Epidermal melanocyte (primary cell): Measurements from ENCODE around the gene ARMC3.
A peak's percentile ranks its signal among the peaks of the same experiment; 100 is the strongest.
"Not testable (repeated sequence)": the region's sequence is repeated elsewhere in the genome, so short reads cannot be mapped to it uniquely, and the experiment has no call there.

Experiments used
- DNase-seq: peaks from one replicate; pipeline ENCODE4 v3.0.0; 2011; ENCODE audit warnings: low spot score; ENCODE audit not compliant: insufficient read length

ARMC3 gene

DNA sequence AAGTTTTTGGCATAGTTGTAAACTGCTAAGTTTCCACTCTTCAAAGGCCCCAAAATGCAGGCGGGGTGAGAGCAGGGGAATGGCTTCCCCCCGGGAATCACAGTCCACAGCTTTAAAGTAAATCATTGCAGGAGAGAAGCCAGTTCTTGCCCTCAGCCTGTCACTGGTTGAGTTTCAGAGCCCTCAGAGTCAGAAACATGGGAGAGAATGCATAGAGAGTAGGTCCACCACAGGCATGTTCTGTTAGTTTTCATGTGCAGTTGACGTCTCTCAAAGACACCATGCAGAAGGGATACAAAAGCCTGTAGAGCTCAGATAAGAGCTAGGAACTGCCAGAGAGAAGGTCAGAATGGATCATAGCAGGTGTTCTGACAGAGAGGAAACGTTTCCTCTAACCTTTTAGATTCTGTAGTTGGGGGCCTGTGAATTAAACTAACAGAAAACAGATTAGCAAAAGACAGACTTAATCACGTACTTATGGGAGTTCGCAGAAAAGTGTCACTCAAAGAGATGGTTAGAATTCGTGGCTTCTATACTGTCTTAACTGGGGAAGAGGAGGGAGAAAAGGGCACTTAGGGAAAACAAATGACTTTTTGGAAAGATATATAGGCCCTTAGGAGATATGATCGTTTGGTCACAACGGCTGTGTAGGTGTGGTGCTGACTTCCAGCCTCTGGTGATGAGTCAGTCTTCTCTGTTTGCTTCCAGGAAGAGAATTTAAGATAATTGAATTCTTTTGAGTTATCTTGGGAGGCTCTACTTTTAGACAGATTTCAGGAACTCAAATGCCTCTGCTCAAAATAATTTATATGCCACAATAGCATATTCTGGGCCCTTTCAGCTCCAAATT is 119.6 kb downstream of the ARMC3 start:
- no peak for DNase-seq

DNA sequence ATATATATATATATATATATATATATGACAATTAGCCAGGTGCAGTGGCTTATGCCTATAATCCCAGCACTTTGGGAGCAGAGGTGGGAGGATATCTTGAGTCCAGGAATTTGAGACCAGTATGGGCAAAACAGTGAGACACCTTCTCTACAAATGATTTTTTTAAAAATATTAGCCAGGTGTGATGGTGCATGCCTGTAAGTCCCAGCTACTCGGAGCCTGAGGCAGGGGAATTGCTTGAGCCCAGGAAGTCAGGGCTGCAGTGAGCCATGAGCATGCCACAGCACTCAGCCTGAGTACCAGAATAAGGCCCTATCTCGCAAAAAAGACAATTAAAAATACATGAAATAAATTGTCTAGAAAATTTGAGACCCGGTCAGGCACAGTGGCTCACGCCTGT is 120.3 kb downstream of the ARMC3 start:
- DNase-seq: no peak

DNA sequence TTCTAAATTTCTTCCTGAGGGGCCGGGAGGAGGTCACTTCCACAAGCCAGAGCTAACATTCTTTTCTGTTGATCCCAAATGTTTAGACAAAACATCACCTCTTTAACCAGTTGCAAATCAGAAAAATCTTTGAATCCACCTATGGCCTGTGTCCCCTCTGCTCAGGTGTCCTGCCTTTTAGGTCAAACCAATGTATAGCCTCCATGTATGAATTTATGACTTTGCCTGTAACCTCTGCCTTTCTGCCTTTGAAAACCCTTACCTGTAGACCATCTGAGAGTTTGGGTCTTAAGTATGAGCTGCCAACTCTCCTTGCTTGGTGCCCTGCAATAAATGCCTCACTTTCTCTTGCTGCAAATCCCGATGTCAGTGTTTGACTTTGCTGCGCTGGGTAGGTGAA is 123.4 kb downstream of the ARMC3 start:
- no peak for DNase-seq

DNA sequence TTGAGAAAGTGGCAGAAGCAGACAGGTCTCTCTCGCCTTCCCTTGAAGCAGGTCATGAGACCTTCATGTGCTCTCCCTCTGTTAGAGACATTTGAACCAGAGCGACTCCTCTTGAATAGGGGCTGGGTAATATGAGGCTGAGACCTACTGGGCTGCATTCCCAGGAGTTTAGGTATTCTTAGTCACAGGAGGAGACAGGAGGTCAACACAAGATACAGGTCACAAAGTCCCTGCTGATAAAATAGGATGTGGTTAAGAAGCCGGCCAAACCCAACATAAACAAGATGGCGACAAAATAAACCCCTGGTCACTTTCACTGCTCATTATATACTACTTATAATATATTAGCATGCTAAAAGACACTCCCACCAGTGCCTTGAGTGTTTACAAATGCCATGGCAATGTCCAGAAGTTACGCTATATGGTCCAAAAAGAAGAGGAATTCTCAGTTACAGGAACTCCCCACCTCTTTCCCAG is 124.0 kb downstream of the ARMC3 start:
- DNase-seq: no peak

DNA sequence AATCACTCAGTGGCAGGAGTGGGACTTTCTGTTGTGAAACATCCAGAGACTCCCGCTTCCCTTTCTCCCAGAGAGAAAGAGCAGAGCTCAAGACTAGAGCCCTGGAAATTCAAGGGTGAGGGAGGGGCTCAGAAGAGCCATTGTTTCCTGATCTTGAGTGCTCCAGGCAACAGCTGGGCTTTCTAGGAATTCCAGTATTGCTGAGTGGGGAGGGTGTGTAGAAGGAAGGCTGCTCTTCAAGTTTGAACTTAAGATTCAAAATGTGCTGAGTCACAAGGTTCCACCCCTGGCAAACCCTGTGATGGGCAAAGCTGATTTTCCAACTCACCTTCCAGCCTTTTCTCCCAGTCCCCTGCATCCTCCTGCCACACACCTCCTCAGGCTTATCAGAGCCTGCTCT is 125.2 kb downstream of the ARMC3 start:
- DNase-seq: peak; percentile 27

DNA sequence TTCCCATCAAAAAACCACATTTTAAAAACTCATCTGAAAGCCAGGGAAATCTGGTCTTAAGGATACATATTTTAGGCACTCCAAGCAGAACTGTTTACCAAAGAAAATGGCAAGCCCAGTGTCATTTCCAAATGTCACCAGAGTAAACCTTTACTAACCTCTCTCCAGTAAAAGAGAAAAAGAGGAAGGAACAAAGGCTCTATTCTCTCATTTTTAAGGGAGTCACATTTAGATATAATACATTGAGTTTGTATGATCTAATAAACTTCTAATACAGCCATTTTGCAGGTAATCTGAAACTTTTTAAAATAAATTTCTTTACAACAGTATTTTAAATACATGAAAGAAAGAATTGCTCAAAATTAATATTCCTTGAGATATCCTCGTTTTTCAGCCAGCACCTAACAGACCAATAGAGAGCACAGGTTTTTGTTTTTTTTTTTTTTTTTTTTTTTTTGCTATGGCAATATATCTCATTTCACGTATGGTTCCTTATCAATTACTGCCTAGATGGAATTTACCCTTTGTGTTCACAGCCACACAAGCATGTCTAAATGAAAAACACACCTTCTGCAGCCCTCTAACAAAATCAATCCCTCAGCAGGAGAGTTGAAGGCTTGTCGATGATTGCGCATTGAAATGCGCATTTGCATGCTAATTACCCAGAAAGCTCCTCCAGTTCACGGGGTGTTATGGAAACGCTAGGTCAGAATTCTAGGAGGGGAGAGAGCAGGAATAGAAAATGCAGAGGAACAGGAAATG is 127.8 kb downstream of the ARMC3 start:
- DNase-seq: no peak

DNA sequence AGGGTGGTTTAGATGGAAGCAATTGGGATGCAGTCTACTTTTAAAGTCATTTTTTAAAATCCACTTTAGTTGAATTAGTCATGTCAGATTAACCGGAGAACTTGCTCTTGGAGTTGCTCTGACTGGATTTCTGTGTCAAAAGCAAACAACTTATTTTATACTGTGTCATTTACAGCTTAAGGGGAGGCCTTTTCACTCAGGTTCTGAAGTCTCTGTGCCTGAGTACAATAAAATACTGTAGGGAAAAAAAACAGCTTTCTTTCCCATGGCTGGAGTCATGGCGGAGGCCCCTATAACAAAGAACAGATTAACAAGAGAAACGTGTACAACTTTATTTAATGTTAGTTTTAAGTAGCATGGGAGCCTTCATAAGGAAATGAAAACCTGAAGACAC is 128.3 kb downstream of the ARMC3 start:
- DNase-seq: no peak

DNA sequence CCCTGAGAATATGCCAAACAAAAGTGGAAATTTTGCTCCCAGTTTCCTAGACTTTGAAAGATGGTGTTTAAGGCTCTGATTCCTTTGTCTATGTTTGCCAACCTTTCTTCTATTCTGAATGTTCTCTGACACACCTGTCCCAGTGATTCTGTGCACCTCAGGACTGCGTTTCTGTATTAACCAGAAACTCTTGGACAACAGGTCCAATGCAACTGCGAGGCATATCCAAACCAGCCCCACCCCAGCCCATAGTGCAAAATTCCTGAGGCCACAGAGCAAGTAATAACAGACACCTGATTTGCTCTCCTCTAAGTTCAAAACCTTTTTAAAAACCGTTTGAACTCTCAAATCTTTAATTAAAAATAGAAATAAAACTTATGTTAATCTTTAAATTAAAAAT is 130.5 kb downstream of the ARMC3 start:
- DNase-seq: no peak

DNA sequence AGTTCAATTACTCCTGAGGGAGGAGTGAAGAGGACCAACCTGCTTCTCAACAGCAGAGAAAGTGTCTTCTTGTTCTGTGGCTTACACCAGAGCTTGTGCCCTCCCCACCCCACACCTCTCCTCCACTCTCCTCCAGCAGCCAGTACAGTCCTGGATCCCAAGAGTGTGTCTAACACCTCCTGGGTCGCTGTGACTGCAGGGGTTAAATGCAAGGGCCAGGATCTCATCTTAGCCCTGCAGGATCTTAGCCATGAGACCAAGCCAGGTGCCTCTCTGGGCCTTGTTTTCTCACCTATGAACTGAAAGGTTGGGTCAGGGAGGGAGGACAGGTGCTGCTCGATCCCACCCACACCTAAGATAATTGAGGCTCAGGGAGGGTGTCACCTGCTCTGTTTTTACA is 133.1 kb downstream of the ARMC3 start:
- no peak for DNase-seq

DNA sequence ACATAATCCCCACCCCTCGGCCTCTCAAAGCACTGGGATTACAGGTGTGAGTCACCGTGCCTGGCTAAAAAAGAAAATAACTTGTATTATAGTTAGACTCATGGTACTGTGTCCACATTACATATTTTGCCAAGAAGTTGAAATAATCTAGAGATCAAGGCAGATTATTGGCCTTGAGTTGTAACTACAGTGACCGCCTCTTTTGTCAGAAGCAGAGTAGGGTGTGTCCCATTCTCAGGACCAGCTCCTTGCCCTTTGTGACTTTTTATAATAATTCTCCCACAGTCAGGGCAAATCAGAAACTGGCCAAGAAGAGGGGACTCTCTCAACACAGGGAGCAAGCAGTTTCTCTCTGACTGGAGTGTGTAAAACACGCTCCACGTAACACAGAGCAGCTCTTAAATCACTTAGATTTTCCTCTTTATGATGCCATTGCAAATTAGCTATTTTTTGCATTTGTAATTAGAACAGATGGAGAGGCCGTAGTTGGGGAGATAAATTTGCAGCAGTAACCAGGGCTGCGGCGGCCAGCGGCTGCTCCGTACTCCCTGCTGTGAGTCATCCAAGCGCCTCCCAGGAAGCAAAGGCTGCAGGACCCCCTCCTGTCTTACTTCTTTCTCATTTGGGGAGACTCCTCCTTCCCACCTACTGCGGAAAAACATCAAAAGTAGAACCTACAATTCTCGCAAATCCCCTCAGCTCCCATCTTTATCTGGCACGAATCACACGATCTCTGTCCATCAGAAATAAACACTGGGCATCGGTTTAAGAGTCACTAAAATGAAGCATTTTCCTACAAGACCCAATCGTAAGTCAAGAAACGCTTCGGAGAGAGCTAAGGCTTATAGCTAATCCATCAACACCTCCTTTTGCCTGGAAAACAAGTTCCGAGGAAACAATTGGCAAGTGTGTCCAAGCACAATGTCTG is 135.5 kb downstream of the ARMC3 start:
- DNase-seq: no peak

DNA sequence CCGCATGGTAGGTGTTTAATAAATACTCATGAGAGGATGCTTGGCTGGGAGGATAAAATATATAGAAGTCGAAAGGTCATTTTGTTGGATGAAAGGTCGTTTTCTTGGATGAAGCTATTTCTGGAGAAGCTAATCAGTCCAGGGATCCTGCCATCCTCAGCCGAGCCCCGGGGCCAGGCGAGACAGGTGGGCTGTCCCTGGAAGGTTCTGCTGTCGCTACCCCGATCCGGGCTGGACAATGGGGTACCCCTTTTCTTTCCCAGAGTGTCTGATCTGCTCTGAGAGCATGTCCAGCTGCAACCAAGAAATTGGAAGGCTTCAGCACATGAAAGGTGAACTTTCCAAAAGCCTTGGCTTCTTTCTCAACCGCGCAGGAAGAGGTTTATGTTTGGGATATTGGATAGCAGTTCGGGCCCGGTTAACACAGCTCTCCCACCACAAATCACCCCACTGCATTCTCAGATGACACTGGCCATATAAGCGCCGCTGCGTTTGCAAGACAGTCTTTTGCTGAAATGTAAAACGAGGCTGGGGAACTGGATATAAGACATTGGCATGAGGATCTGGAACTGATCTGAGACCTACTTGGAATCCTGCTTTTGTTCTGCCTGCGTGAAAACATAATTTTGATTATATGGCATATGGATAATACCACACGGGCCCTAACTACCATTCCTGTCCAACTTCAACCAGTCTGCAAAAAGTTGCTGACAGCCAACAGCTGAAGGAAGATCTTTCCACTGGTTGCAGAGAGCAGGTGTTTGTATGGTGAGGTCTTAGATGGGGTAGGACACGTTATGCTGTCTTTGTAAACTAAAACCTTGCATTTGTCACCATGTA is 136.3 kb downstream of the ARMC3 start:
- no peak for DNase-seq

DNA sequence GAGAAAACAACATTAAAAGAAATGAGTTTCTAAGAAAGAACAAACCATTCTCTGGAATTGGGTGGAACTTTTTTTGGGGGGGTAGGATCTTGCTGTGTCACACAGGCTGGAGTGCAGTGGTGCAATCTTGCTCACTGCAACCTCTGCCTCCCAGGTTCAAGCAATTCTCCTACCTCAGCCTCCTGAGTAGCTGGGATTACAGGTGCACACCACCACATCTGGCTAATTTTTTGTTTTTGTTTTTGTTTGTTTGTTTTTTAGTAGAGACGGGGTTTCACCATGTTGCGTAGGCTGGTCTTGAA is 136.9 kb downstream of the ARMC3 start:
- not testable (repeated sequence) for DNase-seq

DNA sequence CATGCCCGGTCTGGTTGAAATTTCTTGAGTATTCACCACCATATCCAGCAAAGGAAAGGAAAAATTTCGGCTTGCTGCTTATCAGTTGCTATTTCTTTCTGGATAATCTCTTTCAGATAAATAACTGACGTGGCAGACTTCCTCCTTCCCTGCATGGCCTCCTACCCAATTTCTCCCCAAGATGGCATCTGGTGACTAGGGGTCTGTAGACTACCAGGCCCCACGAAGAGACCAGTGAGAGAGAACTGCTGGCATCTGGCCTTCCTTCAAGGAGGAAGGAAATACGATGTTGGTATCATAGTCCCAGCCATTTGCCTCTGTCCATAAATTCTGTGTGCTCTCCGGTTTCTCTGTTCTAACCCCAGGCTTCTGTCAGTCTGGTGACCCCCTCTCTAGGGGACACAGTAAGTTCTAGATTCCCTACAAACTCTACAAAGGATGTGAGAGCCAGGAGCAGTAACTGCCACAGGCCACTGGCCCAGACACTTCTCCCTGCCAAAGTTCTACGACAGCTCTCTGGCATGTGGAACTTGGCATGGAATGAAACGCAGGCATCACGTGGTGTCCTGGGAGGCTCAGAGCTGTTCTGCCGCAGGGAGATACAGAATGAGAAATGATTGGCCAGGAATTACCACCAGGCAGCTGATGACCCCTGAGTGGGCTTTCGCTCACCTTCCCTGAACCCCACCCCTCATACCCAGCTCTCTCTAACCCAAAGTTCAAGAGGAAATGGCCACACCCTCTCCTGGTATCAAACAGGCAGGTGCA is 137.5 kb downstream of the ARMC3 start:
- DNase-seq: peak; percentile 69

DNA sequence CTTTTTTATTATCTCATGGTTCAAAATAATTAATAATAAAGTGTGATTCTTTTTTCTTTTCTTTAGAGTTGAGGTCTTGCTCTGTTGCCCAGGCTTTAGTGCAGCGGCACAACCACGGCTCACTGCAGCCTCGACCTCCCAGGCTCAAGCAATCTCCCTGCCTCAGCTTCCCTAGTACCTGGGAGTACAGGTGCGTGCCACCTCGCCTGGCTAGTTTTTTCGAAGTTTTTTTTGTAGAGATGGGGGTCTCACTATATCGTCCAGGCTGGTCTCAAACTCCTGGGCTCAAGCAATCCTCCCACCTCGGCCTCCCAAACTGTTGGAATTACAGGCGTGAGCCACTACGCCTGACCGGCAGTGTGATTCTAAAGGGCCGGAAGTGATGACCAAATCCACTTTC is 139.5 kb downstream of the ARMC3 start:
- no peak for DNase-seq

DNA sequence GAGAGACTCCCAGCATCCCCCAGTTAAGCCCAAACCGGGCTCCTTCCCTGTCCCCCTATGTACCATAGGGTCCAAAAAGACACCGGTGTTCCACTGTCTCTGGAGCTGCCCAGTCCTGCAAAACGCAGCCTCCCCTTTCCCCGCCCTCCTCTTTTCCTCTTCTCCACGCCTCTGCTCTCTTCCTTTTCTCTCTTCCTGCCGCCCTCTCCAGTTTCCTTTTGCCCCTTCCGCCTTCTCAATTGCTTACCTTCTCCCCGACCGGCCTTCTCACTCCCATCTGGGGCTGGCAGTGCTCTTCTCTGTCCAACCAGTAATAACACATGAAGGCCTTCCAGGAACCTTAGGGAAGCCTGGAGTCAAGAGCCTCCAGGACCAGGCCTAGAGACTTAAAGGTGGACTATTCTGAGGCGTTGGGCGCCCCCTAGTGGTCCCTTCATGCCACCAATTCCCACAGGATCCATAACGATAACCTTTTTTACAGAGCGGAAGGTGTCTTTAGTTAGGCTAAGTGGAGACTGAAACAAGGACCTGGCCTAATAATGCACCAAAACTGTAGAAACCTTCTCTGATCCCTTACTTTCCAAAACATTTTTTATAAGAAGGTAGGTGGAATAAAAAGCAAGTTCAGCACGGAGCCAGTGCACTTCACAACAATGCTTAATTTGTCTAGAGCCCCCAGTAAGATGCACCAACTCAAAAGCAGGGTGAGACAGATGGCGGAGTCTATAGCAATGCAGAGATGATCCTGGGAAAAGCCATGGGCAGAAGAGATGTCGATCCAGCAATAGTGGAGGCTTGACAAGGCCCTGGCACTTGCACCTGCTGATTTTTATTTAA is 140.3 kb downstream of the ARMC3 start:
- DNase-seq: peak; percentile 55

DNA sequence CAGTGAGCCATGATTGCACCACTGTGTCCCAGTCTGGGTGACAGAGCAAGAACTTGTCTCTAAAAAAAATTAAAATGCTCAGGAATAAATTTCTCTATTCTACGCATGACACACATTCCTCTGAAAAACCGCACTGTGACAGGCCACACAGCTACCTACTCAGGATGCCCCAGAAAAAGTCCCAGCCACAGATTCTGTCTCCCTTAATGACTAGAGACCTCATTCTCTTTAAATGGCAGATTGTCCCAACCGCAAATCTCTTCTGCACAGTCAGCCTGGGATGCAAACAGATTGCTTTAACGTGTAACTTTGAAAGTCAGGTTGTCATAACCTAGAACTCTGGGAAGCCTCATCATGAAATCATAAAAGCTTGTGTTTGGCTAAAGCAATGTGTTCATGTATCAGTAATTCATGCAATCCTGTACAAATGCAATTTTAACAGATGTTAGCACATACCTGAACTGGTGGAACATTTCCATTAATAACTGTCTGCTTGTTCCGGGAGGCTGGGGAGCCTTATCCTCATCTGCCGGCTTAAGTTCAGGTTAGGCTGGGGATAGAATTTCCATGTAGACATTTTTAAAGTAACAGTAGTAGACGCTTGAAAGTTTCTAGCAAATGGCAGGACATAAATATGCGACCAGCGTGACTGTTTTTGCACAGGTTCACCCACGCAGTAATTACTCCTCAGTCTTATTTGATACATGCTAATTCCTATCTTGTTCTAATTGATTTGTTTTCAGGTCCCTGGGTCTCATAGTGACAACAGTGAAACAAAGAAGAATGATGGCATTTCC is 141.4 kb downstream of the ARMC3 start:
- no peak for DNase-seq

DNA sequence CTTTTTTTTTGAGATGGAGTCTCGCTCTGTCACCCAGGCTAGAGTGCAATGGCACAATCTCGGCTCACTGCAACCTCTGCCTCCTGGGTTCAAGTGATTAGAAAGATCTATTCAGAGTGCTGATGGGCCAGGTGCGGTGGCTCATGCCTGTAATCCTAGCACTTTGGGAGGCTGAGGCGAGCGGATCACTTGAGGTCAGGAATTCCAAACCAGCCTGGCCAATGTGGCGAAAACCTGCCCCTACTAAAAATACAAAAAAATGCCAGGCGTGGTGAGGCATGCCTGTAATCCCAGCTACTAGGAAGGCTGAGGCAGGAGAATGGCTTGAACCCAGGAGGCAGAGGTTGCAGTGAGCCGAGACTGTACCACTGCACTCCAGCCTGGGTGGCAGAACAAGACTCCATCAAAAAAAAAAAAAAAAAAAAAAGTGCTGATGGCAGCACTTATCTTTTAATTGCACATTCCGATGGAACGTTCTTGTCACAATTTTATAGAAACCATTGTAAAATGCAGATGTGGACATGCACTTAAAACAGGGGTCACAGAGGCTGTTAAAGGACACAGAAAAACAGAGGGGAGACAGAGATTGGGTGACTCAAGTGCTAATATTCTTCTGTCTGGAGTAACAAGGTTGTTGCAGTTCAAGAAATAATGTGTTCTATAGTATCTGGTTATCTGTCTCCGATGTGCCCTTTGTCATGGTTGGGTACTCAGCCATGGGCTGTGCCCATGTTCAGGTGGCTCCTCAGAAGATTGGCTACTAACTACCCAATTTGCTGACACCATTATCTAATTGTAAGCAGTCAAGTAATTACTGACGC is 142.4 kb downstream of the ARMC3 start:
- DNase-seq: not testable (repeated sequence)

DNA sequence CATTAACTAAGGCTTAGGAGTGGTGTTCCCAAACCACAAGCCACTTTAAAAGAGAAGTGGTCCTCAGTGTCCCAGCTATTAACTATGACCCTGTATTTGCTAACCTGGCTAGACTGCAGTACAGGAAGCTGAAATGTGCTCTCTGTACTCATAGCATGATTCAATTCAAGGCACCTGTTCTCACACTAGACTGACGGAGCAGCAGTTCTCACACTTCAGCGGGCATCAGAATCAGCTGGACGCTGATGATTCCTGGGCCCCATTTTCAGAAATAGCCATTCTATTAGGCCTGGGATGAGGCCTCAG is 143.0 kb downstream of the ARMC3 start:
- no peak for DNase-seq
